H9 (cell line): ENCODE measurements around the gene ALPI. TPM values are rescaled to one million over a fixed set of nuclear protein-coding genes. Genes with fewer than 3 reads are reported as not detected.

Experiments
- DNase-seq: peaks from one replicate; pipeline ENCODE4 v3.0.0-alpha.2; 2017
- H2AFZ ChIP-seq: one replicate; pipeline ENCODE4 v1.6.1; 2013; ENCODE audit warnings: mild to moderate bottlenecking, low read length, control low read depth, moderate library complexity
- H2AK5ac ChIP-seq: 2 replicates; pipeline ENCODE4 v1.6.1; 2013; ENCODE audit warnings: low read length, control low read depth, mixed read lengths; ENCODE audit not compliant: insufficient read length
- H2BK120ac ChIP-seq: one replicate; pipeline ENCODE4 v1.6.1; 2013; ENCODE audit warnings: low read depth, mild to moderate bottlenecking, low read length, control low read depth, inconsistent platforms; ENCODE audit not compliant: poor library complexity, severe bottlenecking
- H2BK12ac ChIP-seq: 2 replicates; pipeline ENCODE4 v1.6.1; 2013; ENCODE audit warnings: low read length, control low read depth, mixed read lengths, low read depth; ENCODE audit not compliant: insufficient read length
- H2BK15ac ChIP-seq: 2 replicates; pipeline ENCODE4 v1.6.1; 2013; ENCODE audit warnings: low read depth, low read length, control low read depth
- H2BK20ac ChIP-seq: one replicate; pipeline ENCODE4 v1.6.1; 2013; ENCODE audit warnings: low read depth, mild to moderate bottlenecking, low read length, control low read depth, inconsistent platforms; ENCODE audit not compliant: poor library complexity, severe bottlenecking
- H2BK5ac ChIP-seq: 2 replicates; pipeline ENCODE4 v1.6.1; 2013; ENCODE audit warnings: low read length, control low read depth, mixed read lengths; ENCODE audit not compliant: insufficient read length
- H3K14ac ChIP-seq: 2 replicates; pipeline ENCODE4 v1.6.1; 2013; ENCODE audit warnings: low read length, control low read depth; ENCODE audit not compliant: insufficient read depth
- H3K18ac ChIP-seq: 2 replicates; pipeline ENCODE4 v1.6.1; 2013; ENCODE audit warnings: low read depth, mild to moderate bottlenecking, mixed read lengths, low read length, control low read depth; ENCODE audit not compliant: insufficient read length
- H3K23ac ChIP-seq: 2 replicates; pipeline ENCODE4 v1.6.1; 2013; ENCODE audit warnings: low read length, control low read depth, mixed read lengths, low read depth; ENCODE audit not compliant: insufficient read length
- H3K23me2 ChIP-seq: 2 replicates; pipeline ENCODE4 v1.6.1; 2013; ENCODE audit warnings: low read depth, mild to moderate bottlenecking, mixed read lengths, low read length, control low read depth; ENCODE audit not compliant: insufficient read length, poor library complexity, severe bottlenecking
- H3K27ac ChIP-seq: 2 replicates; pipeline ENCODE4 v1.5.1; 2013; ENCODE audit warnings: low read length, control low read depth, mixed read lengths, low read depth; ENCODE audit not compliant: insufficient read length
- H3K27me3 ChIP-seq: 2 replicates; pipeline ENCODE4 v1.6.1; 2013; ENCODE audit warnings: low read length, control low read depth, inconsistent platforms; ENCODE audit not compliant: insufficient read depth
- H3K4ac ChIP-seq: 2 replicates; pipeline ENCODE4 v1.6.1; 2013; ENCODE audit warnings: low read depth, mild to moderate bottlenecking, control low read depth, inconsistent platforms, low read length, moderate library complexity
- H3K4me1 ChIP-seq: 2 replicates; pipeline ENCODE4 v1.6.1; 2013; ENCODE audit warnings: low read length, control low read depth, inconsistent platforms; ENCODE audit not compliant: insufficient read depth
- H3K4me2 ChIP-seq: 2 replicates; pipeline ENCODE4 v1.6.1; 2013; ENCODE audit warnings: low read length, control low read depth, mixed read lengths; ENCODE audit not compliant: insufficient read length, insufficient read depth
- H3K56ac ChIP-seq: 2 replicates; pipeline ENCODE4 v1.6.1; 2013; ENCODE audit warnings: low read depth, mild to moderate bottlenecking, mixed read lengths, low read length, control low read depth; ENCODE audit not compliant: insufficient read length
- H3K79me1 ChIP-seq: 2 replicates; pipeline ENCODE4 v1.6.1; 2013; ENCODE audit warnings: low read depth, mild to moderate bottlenecking, moderate library complexity, low read length, control low read depth, inconsistent platforms; ENCODE audit not compliant: insufficient read depth, poor library complexity, severe bottlenecking
- H3K79me2 ChIP-seq: 2 replicates; pipeline ENCODE4 v1.6.1; 2013; ENCODE audit warnings: low read length, control low read depth, inconsistent platforms; ENCODE audit not compliant: insufficient read depth
- H3K9ac ChIP-seq: 2 replicates; pipeline ENCODE4 v1.6.1; 2013; ENCODE audit warnings: low read length, control low read depth, mixed read lengths; ENCODE audit not compliant: insufficient read length; ENCODE audit errors: extremely low read depth
- H3K9me3 ChIP-seq: one replicate; pipeline ENCODE4 v1.6.1; 2013; ENCODE audit warnings: low read depth, low read length, inconsistent platforms; ENCODE audit not compliant: control insufficient read depth
- H3T11ph ChIP-seq: one replicate; pipeline ENCODE4 v1.6.1; 2013; ENCODE audit warnings: mild to moderate bottlenecking, low read length, control low read depth, inconsistent platforms
- H4K20me1 ChIP-seq: one replicate; pipeline ENCODE4 v1.6.1; 2013; ENCODE audit not compliant: control insufficient read depth, insufficient read length, insufficient read depth
- H4K5ac ChIP-seq: 2 replicates; pipeline ENCODE4 v1.6.1; 2013; ENCODE audit warnings: low read depth, mild to moderate bottlenecking, mixed read lengths, low read length, control low read depth; ENCODE audit not compliant: insufficient read length
- H4K8ac ChIP-seq: replicated peaks from 2 replicates; pipeline ENCODE4 v1.6.1; 2013; ENCODE audit warnings: low read length, control low read depth, mixed read lengths, low read depth; ENCODE audit not compliant: insufficient read length
- H4K91ac ChIP-seq: 2 replicates; pipeline ENCODE4 v1.6.1; 2013; ENCODE audit warnings: low read depth, mild to moderate bottlenecking, moderate library complexity, mixed read lengths, low read length, control low read depth; ENCODE audit not compliant: insufficient read length
- H3K27ac Mint-ChIP-seq, 3 experiments: 2 replicates in 2 of 3; 3 replicates in 1 of 3; pipeline ENCODE4 v1.8.0; 2020 to 2021; ENCODE audit warnings: mixed read lengths in 3 of 3, mild to moderate bottlenecking in 1 of 3, moderate library complexity in 1 of 3
- H3K27me3 Mint-ChIP-seq: 2 replicates; pipeline ENCODE4 v1.8.0; 2021; ENCODE audit warnings: low read depth, mild to moderate bottlenecking, moderate library complexity, mixed read lengths
- H3K36me3 Mint-ChIP-seq, 3 experiments: 2 replicates in 2 of 3; 3 replicates in 1 of 3; pipeline ENCODE4 v1.8.0; 2020 to 2021; ENCODE audit warnings: low read depth in 3 of 3, mixed read lengths in 3 of 3; ENCODE audit not compliant: insufficient read depth in 1 of 3
- H3K4me1 Mint-ChIP-seq, 2 experiments: 2 replicates each; pipeline ENCODE4 v1.8.0; 2020; ENCODE audit warnings: mixed read lengths in 2 of 2
- H3K4me3 Mint-ChIP-seq, 2 experiments: 2 replicates in 1 of 2; 3 replicates in 1 of 2; pipeline ENCODE4 v1.8.0; 2020 to 2021; ENCODE audit warnings: mild to moderate bottlenecking in 2 of 2, mixed read lengths in 2 of 2, moderate library complexity in 1 of 2
- H3K9me3 Mint-ChIP-seq, 2 experiments: 2 replicates in 1 of 2; 3 replicates in 1 of 2; pipeline ENCODE4 v1.8.0; 2020; ENCODE audit warnings: mild to moderate bottlenecking in 2 of 2, mixed read lengths in 2 of 2, moderate library complexity in 1 of 2
- WGBS: extraction: QIAGEN DNeasy Blood & Tissue Kit; methylation state at CpG from one replicate; pipeline ENCODE4 v1.1.7; 2013; ENCODE audit warnings: missing lambda C conversion rate, low lambda C conversion rate, mixed read lengths; ENCODE audit not compliant: insufficient read length; ENCODE audit errors: extremely low coverage; 5-methylcytosine and 5-hydroxymethylcytosine counted together
- total RNA-seq: library from RNA; stranded (reverse); gene quantifications from 2 replicates; pipeline ENCODE4 v1.2.1, GENCODE V29; 2021
- TF ChIP-seq, protein P1 (sequence below): fragments of 200-600 bp; sonication (generic); conservative IDR thresholded peaks from 3 replicates; pipeline ENCODE4 v1.8.0; 2021; ENCODE audit warnings: antibody characterized with exemption, mild to moderate bottlenecking

ALPI gene
- total RNA-seq, 1 experiment from 2014 or later = not detected

DNA sequence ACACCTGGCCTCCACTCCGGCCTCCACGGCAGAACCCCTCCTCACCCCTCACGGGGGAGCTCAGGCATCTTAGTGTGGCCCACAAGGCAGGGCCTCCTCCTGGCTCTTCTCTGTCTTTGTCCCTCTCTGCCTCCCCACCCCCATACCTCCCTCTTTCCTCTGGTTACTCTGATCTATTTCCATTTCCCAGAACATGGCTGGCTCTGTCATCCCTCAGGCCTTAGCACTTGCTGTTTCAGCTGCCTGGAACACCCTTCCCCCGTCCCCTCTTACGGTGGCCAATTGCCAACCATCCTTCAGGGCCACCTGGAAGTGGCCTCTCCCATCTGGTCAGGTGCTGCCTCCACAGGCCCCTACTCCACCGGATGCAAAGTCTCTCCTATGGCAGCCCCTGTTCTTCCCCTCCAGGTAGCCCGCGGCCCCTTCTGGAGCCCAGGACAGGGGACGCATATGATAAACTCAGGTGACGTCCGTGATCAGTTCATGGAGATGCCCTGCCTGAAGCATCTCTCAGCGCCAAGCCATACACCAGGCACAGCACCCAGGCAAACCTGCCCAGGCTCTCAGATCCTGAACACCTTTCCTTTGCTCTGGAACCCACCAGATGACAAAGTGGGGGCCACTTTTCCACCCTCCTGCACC, 35.3 kb downstream of the ALPI start:
- no peak overlapping the region for H2BK12ac ChIP-seq
- H3K9me3 Mint-ChIP-seq = no peaks in the 10 kb centered on the region; a peak in 1 of 5 replicates
- no peak overlapping the region for H3K27ac ChIP-seq
- WGBS = no CpG with 5 or more reads among the region's 12 CpGs
- H3K4me3 Mint-ChIP-seq = peak overlapping the region in 1 of 2 experiments; percentile 47; a peak in 1 of 5 replicates
- TF ChIP-seq, protein P1, sequence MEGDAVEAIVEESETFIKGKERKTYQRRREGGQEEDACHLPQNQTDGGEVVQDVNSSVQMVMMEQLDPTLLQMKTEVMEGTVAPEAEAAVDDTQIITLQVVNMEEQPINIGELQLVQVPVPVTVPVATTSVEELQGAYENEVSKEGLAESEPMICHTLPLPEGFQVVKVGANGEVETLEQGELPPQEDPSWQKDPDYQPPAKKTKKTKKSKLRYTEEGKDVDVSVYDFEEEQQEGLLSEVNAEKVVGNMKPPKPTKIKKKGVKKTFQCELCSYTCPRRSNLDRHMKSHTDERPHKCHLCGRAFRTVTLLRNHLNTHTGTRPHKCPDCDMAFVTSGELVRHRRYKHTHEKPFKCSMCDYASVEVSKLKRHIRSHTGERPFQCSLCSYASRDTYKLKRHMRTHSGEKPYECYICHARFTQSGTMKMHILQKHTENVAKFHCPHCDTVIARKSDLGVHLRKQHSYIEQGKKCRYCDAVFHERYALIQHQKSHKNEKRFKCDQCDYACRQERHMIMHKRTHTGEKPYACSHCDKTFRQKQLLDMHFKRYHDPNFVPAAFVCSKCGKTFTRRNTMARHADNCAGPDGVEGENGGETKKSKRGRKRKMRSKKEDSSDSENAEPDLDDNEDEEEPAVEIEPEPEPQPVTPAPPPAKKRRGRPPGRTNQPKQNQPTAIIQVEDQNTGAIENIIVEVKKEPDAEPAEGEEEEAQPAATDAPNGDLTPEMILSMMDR = no peak
- no peaks in the 10 kb centered on the region for H3K23me2 ChIP-seq
- DNase-seq = peak; percentile 22
- H3K23ac ChIP-seq = no peak overlapping the region
- no peak overlapping the region for H4K5ac ChIP-seq
- H3K4me2 ChIP-seq = no peak overlapping the region
- no peaks in the 10 kb centered on the region for H3K79me1 ChIP-seq
- no peak overlapping the region for H3K9ac ChIP-seq
- no peaks in the 10 kb centered on the region for H4K20me1 ChIP-seq
- no peak overlapping the region for H3T11ph ChIP-seq
- H2BK20ac ChIP-seq = no peak overlapping the region
- H2BK5ac ChIP-seq = no peak overlapping the region
- no peak overlapping the region for H4K91ac ChIP-seq
- H3K27ac Mint-ChIP-seq = no peak overlapping the region
- peaks cover 2% of the 10 kb centered on the region; the same call in 1 of the 2 replicates for H3K4me1 ChIP-seq
- no peak overlapping the region for H2BK15ac ChIP-seq
- H2AK5ac ChIP-seq = no peak overlapping the region
- H3K4ac ChIP-seq = no peak overlapping the region
- no peak overlapping the region for H3K18ac ChIP-seq
- H2BK120ac ChIP-seq = no peak overlapping the region
- H3K9me3 ChIP-seq = no peaks in the 10 kb centered on the region
- H3K56ac ChIP-seq = no peak overlapping the region
- H3K14ac ChIP-seq = no peak overlapping the region
- H2AFZ ChIP-seq = no peak overlapping the region
- peaks cover 23 to 42% of the 10 kb centered on the region in 2 experiments for H3K4me1 Mint-ChIP-seq
- H3K36me3 Mint-ChIP-seq = no peaks in the 10 kb centered on the region
- H3K27me3 ChIP-seq = peaks cover 13% of the 10 kb centered on the region; the same call in 1 of the 2 replicates
- H3K27me3 Mint-ChIP-seq = peaks cover 56% of the 10 kb centered on the region
- no peak overlapping the region for H4K8ac ChIP-seq
- no peaks in the 10 kb centered on the region for H3K79me2 ChIP-seq
